ENCODE measurements around the gene GUCD1. TPM values are rescaled to one million over a fixed set of nuclear protein-coding genes. Genes with fewer than 3 reads are reported as not detected.

GUCD1 gene
- polyA plus RNA-seq, 1 donor = 71.0 TPM

DNA sequence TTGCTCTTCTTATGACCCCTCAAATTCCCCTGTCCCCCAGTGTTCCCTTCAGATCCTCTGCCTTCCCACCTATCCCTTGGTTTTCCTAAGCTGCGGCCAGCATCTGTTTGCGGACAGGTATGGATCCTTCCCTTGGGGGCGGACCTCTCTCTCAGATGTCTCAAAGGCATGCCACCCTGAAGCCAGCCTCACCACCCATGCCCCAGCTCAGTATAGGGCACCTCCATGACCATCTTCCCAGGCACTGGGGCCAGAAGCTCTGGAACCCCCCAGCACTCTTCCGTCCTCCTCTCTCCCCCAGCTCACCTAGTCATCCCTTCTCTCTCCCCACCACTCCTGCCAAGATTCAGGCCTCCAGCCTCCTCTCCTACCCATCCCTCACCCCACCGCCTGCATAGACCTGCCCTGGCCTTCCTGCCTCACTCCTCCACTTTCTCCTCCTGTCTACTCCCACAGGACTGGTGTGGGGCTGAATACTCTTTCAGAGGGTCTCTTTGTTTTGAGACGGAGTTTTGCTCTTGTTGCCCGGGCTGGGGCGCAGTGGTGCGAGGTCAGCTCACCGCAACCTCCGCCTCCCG is 35.7 kb upstream of the GUCD1 start:
- DNase-seq = no peak

GRCh38 chr22:24589518-24590030 is 34.6 kb upstream of the GUCD1 start:
- no peak for DNase-seq

- DNase-seq = no peak
Observed at GRCh38 chr22:24588757-24589481, 34.0 kb upstream of the GUCD1 start.

GRCh38 chr22:24588381-24588756 is 33.4 kb upstream of the GUCD1 start:
- no peak for DNase-seq

DNA sequence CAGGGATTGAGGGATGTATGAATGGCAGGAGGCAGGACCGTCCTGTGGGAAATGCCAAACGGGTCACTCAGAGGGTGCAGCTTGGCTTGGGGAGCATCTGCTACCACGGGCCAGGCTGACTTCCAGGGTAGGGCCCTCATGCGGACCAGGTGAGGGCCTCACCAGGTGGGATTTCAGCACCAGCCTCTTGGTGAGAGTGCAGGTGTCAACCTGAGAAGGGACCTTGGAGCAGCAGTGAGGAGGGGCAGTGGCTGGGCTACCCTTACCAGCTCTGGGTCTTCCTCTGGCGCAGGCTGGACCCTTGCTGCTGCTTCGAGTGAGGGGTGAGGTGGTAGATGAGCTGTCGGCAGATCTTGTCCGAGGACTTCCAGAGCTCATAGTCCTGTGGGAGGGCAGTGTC is 33.0 kb upstream of the GUCD1 start:
- no peak for DNase-seq

DNA sequence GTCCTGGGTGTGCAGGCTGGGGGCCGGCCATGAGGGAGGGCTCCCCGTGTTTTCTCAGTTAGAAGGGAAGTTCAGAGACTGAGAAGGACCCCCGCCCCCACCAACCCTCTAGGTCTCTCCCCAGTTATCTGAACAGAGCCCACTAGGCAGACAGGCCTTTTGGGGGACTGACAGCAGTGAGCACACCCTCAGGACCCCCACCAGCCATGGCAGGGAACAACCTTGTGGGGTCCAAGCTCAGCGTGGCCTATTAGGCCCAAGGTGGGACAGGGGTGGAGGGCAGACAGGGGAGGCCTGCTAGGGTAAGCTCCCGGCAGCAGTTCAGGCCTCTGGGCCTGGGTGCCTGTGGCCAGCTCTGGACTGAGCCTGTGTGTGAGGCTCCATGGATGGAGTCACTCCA is 32.3 kb upstream of the GUCD1 start:
- no peak for DNase-seq

- no peak for DNase-seq
Observed at GRCh38 chr22:24585927-24586546, 31.1 kb upstream of the GUCD1 start.

- no peak for DNase-seq
Observed at GRCh38 chr22:24585461-24585860, 30.5 kb upstream of the GUCD1 start.

DNA sequence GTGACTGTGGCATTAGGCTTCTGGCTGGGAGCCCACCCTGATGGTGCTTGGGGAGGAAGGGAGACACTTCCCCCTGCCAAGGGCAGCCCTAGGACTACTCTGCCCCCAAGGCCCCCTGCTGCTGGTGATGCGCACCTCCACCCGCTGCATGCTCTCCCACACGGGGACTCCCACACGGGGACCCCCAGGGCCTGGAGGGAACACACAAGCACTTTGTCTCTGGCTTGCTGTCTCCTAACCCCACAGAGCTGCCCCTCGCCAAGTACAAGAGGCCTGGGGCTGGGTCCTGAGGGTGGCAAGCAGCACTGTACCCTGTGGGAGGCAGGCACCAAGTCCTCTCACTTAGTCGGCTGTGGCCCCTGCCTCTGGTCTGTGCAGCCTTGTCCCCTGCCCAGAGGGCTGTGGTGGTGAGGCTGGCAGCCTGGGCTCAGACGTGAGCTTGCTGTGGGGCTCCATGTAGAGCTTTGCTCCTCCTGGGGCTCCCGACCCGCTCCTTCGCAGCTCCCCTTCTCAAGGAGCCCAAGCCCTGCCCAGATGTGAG is 30.0 kb upstream of the GUCD1 start:
- DNase-seq = no peak

DNA sequence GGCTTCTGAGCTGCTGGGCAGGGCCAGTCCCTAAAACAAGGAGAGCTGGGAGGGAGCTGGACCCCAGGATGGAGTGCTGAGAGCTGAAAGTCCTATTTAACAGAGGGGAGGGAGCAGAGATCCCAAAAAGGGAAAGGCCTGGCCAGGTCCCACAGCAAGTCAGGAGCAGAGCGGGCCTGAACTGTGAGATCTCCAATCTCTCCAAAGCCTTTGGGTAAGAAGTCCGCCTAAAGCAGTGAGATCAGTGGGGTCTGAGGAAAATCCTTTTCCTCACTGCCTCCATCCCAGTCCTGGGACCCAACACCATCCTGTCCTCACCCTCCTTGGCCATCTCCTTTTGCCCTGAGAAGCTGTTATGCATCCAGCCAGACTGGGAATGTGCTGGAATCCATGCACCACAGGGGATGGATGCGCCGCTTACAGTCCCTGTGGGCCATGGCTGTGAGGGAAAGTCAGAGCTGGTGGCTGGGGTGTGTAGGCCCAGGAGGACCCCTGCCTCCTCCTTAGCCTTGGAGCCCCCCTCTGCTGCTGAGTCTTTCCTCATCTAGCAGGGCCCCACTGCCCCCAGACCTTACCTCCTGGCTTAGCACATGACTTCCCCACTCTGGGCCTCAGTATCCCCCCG is 29.3 kb upstream of the GUCD1 start:
- no peak for DNase-seq

DNA sequence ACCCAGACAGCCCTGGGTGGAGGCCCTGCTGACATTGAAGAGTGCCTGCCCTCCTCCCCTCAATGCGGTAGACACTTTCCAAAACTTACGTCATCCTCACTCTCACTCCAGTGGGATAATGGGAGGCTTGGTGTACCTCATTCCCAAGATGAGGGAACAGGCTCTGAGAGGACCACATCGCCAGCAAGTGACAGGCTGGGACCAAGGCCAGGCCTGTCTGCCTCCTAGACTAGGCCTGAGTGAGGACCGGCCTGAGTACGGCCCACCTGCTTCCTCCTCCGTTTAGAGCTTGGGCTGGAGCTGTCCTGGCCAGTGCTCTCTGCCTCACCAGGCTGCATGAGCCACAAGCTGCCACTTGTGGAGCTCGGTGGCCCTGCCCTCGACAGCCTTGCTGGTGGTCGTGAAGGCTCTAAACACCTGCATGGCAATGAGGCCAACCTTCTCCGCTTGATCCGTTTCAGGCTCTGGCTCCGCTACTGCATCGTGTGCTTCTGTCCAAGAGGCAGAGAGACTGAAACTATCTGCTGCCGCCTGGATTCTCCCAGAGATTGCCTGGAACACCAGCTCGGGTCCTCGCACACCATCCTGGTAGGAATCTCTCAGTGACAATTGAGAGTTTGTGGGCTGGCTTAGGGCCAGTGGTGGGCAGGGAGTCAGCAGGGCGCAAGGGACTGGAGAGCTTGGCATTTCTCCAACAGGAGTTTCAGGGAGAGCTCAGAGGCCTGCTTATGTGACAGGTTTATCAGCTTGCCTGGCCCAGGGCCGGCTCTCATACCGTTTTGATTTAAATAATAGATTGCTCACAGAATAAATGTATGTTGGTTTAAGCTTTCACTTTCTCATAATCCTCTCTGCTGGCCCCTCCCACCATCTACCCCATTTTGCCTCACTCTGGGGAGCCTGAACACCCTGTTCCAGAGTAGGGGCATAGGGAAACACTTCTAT is 28.6 kb upstream of the GUCD1 start:
- no peak for DNase-seq

DNA sequence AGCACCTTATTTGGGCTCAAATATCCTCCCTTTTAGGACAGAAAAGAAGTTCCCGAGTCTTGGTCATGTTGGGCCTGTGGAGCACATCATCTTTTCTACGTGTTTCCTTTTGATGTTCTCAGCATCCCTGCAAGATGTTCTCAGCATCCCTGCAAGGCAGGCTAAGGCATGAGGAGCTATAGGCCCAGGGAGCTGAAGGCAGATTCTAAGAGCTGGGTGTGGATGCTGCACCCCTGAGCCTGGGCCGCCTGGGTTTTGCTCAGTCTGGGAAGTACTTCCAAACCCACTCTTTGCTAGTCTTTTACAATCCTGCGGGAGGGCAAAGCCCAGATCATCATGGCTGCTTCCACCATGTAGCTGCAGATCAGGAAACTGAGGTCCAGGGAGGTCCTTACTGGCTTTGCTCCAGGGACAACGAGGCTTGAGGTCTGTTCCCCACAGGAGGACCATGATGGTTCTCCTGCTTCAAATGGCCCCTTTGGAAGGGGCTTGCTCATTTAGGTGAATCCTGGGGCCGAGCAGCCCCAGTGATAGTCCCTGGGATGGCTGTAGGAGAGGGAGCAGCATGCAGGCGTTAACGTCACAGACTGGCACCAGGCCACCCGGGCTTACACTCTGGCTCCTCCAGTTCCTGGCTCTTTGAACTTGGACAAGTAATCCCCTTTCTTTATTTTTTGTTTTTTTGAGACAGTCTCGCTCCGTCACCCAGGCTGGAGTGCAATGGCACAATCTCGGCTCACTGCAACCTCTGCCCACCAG is 27.3 kb upstream of the GUCD1 start:
- DNase-seq = no peak

- no peak for DNase-seq
Observed at GRCh38 chr22:24580276-24580675, 25.3 kb upstream of the GUCD1 start.

DNA sequence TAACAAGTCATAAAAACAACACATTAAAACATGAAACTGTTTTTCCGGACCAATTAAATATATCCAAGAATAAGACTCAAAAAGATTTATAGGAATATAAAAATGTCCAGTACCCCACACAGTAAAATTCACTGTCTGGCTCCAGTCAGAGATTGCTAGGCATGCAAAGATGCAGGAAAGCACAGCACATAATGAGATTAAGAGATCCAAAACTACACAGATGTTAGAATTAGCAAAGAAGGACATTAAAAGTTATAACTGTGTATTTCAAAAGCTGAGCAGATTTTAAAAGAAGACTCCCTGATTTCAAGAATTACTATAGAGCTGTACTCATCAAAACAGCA is 24.3 kb upstream of the GUCD1 start:
- DNase-seq = no peak

- no peak for DNase-seq
Observed at GRCh38 chr22:24578355-24579257, 23.7 kb upstream of the GUCD1 start.

DNA sequence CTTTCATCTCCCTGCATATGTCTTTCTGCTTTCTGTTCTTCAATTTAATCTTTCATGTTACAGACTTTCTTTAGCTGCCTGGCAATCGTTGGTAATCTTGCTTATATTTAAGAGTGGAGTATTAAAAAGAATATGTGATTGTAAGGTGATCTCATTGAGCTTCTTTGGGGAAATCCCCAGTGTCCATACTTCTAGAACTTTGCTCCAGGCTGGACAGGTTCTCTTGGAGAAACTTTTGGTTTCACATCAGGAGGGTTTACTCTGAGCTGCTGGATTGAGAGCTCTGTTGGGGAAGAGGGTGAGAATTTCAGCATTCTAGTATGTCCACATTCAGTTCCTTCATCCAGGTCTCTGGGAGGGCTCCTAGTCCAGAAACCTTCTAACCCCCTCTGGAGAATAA is 21.8 kb upstream of the GUCD1 start:
- DNase-seq = no peak

DNA sequence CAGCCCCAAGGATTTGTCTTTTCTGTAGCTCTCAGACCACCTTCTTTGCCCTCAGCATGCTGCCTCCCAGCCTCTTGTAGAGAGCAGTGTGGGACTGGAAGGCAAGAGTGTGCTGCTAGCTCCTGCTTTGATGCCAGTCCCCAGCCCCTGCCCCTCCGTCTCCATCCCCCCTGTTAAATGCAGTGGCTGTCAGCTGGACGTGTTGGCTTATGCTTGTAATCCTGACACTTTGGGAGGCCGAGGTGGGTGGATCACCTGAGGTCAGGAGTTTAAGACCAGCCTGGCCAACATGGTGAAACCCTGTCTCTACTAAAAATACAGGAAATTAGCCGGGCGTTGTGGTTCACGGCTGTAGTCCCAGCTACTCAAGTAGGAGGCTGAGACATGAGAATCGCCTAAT is 16.3 kb upstream of the GUCD1 start:
- DNase-seq = no peak

DNA sequence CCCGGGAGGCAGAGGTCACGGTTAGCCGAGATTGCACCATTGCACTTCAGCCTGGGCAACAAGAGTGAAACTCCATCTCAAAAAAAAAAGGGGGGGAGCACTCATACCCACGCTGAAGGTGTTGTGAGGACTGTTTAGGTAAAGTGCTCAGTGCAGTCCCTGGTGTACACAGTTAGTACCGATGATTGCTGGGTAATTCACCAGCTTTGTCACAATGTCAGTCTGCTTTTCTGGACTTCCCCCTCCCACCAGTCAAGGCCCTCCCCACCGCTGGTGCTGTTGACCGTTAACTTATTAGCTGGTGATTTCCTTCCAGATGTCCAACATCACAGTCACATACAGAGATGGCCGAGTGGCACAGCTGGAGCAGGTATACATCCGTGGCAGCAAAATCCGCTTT is 12.7 kb upstream of the GUCD1 start:
- DNase-seq = no peak

DNA sequence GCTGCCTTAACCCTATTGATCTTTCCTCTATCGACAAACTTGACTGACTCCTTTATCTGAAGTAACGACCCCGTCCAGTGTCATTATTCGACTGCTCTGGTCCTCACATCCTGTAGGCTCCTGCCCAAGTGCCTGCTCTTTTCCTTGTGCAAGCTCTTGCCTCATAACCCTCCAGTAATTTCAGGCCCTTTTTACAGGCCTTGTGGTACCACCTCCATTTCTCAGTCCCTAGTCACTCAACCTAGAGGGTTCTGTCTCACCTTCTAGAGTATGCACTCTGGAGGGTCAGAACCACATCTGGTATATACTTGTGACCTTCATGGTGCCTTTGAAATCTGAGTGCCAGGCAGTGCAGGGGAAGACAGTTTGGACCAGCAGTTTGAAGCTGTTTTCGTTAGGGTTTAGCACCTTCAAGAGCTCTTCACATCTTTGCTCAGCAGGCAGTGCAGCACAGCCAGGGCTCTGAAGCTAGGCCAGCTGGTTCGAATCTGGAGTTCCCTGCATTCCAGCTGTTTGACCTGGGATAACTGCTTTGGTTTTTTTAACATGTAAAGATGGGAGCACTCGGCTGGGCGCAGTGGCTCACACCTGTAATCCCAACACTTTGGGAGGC is 12.1 kb upstream of the GUCD1 start:
- no peak for DNase-seq

- DNase-seq = no peak
Observed at GRCh38 chr22:24565077-24565476, 10.1 kb upstream of the GUCD1 start.

Measured in hindlimb muscle (tissue), 1 donor.